ENCODE measurements around the gene PLS3.

PLS3 gene

DNA sequence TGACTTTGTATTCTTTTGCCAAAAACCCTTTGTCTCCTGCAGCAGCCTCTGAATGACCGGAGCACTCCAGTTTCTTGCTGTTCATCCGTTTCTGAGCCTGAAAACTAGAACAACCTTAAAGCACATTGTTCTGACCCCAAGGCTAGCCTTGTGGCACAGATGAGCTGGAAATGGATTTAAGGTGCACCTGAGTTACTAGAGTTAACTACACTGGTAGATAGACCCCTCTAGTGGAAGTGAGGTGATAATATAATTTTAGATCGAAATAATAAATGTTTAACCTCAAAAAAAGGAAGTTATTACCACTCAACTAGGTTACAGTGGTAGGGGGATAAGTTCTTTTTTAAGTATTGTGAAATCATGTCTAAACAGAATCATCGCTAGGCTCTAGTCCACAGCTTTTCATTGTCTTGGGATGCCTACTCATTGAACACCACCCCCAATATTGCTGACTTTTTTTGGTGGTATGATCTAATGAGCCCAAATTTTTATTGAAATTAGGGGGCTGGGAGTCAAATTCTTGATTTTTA lies 2.7 kb downstream of the PLS3 start:
- H3K4me3 ChIP-seq (replicated peaks in 1 of 2; ENCODE audit: low read depth in 2 of 2, low read length in 2 of 2): peak overlapping the region in 1 of 2 donors; percentile 3
- TF ChIP-seq, protein P1, sequence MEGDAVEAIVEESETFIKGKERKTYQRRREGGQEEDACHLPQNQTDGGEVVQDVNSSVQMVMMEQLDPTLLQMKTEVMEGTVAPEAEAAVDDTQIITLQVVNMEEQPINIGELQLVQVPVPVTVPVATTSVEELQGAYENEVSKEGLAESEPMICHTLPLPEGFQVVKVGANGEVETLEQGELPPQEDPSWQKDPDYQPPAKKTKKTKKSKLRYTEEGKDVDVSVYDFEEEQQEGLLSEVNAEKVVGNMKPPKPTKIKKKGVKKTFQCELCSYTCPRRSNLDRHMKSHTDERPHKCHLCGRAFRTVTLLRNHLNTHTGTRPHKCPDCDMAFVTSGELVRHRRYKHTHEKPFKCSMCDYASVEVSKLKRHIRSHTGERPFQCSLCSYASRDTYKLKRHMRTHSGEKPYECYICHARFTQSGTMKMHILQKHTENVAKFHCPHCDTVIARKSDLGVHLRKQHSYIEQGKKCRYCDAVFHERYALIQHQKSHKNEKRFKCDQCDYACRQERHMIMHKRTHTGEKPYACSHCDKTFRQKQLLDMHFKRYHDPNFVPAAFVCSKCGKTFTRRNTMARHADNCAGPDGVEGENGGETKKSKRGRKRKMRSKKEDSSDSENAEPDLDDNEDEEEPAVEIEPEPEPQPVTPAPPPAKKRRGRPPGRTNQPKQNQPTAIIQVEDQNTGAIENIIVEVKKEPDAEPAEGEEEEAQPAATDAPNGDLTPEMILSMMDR (IDR thresholded peaks at IDR 0.05; ENCODE audit: low read depth, low read length): no peak
- peak; percentile 8 to 27 for DNase-seq (ENCODE audit: low read depth in 2 of 2)

DNA sequence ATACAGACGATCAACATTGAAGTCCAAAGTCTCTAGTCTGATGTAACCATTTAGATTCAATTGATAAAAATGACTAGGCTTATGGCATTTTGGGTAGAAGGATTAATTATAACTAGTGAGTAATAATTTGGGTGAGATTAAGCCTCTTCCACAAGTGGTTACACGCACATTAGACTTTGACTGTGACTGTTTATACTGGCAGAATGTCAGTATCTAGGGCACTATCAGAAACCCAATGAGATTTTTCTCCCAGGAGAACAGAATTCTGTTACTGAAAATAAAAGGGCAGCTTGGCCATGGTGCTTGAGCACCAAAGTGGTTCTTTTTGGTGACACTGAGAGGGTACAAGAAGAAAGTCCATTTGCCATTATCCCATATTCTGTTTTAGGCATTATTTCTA lies 3.3 kb downstream of the PLS3 start:
- peak; percentile 16 to 22 for DNase-seq (ENCODE audit: low read depth in 2 of 2)
- no peak overlapping the region for H3K4me3 ChIP-seq (replicated peaks in 1 of 2; ENCODE audit: low read depth in 2 of 2, low read length in 2 of 2)
- TF ChIP-seq, protein P1 (IDR thresholded peaks at IDR 0.05; ENCODE audit: low read depth, low read length): no peak

DNA sequence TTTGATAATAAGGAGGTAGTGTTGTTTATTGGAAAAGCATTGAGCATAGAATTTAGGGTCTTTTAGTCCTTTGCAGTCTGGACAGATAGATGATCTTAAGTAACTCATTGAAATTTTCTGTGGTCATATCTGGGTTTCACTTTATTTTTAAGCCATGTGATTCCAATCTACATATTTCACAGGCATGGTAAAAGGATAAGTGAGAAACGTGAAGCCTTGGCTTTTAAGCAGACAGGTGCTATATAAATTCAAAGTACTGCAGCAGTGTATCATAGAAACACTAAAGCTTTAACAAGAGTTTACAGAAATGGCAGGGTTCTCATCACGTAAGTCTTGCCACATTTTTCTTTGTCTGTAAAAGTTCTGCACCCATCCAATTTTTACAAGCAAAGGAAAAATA lies 4.9 kb downstream of the PLS3 start:
- TF ChIP-seq, protein P1 (IDR thresholded peaks at IDR 0.05; ENCODE audit: low read depth, low read length): no peak
- no peak for DNase-seq (ENCODE audit: low read depth in 2 of 2)
- no peak overlapping the region for H3K4me3 ChIP-seq (replicated peaks in 1 of 2; ENCODE audit: low read depth in 2 of 2, low read length in 2 of 2)

DNA sequence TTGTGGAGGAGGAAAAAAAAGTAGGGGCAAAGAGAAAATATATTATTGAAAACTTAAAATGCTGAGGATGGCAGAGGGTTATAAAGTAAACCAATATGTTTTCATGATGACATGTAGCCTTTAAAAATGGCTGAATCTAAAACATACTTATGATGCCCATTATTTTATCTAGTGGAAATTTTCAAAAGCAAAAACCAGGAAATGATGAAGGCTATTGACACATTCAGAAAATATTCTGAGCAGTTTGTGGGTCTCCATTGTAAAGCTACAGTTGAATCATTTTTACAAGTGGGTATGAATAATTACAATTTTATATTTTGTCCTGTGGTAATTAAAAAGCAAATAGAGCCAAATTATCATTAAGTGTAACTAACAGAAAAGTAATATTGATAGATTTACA lies 10.7 kb downstream of the PLS3 start:
- no peak overlapping the region for H3K4me3 ChIP-seq (replicated peaks in 1 of 2; ENCODE audit: low read depth in 2 of 2, low read length in 2 of 2)
- DNase-seq (ENCODE audit: low read depth in 2 of 2): peak in 1 of 2 donors; percentile 51
- TF ChIP-seq, protein P1 (IDR thresholded peaks at IDR 0.05; ENCODE audit: low read depth, low read length): no peak

DNA sequence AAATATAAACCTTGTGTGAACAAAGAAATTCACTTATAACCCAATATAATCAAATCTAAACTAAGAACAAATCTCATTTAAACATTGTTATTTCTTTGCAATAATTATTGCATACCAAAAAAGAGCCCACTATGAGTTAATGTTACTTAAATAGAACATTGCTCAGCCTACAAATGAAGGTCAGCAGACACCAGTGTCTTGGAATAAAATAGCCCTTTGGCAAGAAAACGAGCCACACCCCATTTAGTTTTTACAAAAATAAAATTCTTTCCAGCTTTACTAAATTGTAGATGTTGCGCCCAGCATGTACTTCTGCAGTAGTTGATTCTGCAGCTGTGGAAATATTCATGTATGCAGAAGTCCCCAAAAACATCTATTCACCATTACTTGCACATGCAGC lies 12.2 kb downstream of the PLS3 start:
- no peak overlapping the region for H3K4me3 ChIP-seq (replicated peaks in 1 of 2; ENCODE audit: low read depth in 2 of 2, low read length in 2 of 2)
- peak in 1 of 2 donors; percentile 22 for DNase-seq (ENCODE audit: low read depth in 2 of 2)
- TF ChIP-seq, protein P1 (IDR thresholded peaks at IDR 0.05; ENCODE audit: low read depth, low read length): no peak

DNA sequence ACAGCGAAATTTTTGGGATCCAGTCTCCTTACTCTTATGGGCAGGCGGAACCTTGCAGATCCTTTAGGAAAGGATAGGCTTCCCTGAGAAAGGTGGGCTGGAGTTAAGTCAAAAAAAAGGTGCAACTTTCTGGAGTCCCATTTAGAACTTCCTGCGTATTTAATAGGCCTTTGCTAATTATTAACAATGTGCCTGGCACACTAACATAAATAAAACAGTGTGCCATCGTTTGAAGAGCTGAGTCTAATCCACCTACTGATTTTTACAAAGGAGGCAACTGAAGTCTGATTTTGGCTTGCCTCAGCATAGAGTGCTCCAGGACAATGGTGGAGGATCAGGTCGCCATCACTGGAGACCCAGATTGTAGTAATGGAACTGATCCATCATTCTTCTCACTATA lies 15.7 kb downstream of the PLS3 start:
- DNase-seq (ENCODE audit: low read depth in 2 of 2): no peak
- H3K4me3 ChIP-seq (replicated peaks in 1 of 2; ENCODE audit: low read depth in 2 of 2, low read length in 2 of 2): no peak overlapping the region
- TF ChIP-seq, protein P1 (IDR thresholded peaks at IDR 0.05; ENCODE audit: low read depth, low read length): no peak

DNA sequence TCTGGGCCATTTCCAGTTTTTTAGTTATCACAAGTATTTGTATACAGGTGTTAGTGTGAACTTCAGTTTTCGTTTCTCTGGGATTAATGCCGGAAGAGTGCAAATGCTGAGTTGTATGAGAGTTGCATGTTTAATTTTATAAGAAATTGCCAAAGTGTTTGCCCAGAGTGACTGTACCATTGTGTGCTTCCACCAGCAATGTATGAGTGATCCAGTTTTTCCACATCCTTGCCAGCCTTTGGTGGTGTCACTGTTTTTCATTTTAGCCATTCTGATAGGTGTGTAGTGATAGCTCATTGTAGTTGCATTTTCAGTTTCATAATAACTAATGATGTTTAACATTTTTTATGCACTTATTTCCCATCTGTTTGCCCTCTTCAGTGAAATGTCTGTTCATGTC lies 18.4 kb downstream of the PLS3 start:
- no peak for DNase-seq (ENCODE audit: low read depth in 2 of 2)
- TF ChIP-seq, protein P1 (IDR thresholded peaks at IDR 0.05; ENCODE audit: low read depth, low read length): no peak
- no peak overlapping the region for H3K4me3 ChIP-seq (replicated peaks in 1 of 2; ENCODE audit: low read depth in 2 of 2, low read length in 2 of 2)

All from cardiac fibroblast (primary cell).